NCI-H128 (cell line): ENCODE measurements around the gene GSTA1.
"Not testable (repeated sequence)": the region's sequence is repeated elsewhere in the genome, so short reads cannot be mapped to it uniquely, and the experiment has no call there.

Experiments
- DNase-seq: peaks from one replicate; lab custom pipeline; 2025; ENCODE audit not compliant: unreplicated experiment; lab: John Stamatoyannopoulos, UW

GSTA1 gene

DNA sequence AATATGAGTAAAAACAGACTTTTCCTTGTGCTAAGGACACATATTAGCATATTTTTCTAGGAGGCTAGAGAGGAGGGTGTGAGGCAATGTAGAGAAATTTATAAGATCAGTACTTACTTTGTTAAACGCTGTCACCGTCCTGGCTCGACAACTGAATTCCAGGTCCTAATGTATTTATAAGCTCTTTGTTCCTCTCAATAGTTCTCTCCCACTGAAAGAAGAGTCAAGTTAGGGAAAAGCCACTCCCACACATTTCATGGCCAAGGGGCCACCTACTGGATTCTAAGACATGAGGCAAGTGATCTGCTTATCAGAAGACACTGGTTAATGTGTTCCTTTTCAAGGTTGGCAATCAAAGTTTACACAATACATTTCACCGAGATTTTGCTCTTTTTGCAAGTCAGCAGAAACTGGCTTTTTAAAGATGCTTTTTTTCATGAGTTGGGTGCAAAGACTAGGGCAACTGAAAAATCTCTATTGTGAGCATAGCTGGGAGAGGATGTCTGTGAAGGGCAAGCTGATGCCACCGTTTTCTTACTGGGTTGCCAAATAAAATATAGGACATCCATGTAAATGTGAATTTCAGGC is at the start of gene GSTA1:
Gene GSTA1, minus strand, starts transcription at position 149 of the 588 bp plus-strand sequence. CDS start 4,549 bp downstream, outside the sequence.
- not testable (repeated sequence) for DNase-seq

DNA sequence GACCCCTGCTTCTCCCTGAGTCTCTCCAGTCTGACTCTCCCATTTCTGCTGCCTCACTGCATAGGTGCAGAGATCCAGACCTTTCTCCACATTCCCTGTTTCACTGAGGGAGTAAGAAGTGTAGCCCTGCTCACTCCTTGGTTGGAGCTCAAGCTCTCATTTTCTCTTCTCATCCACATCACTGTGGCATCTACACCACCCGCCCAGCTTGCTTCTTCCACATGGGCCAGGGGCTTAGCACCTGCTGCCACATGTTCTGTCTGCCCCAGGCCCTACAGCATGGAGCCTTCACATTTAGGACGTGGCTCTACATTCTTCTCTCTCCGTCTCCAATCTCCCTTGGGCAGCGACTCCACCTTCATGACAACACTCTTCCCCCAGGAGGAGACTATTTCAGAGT is 45.5 kb upstream of the GSTA1 start:
- no peak for DNase-seq

DNA sequence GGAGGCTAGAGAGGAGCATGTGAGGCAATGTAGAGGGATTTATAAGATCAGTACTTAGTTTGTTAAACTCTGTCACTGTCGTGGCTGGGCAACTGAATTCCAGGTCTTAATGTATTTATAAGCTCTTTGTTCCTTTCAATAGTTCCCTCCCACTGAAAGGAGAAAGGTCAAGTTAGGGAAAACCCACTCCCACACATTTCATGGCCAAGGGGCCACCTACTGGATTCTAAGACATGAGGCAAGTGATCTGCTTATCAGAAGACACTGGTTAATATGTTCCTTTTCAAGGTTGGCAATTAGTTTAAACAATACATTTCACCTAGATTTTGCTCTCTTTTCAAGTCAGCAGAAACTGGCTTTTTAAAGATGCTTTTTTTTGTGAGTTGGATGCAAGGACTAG is 42.4 kb upstream of the GSTA1 start:
- DNase-seq, result no peak

- DNase-seq, result no peak
Observed at GRCh38 chr6:52843605-52844004, 40.0 kb upstream of the GSTA1 start.

- DNase-seq, result no peak
Observed at GRCh38 chr6:52840763-52841585, 37.4 kb upstream of the GSTA1 start, which contains the start of gene GSTA5. Gene GSTA5 (minus strand): TSS chr6:52840813.

DNA sequence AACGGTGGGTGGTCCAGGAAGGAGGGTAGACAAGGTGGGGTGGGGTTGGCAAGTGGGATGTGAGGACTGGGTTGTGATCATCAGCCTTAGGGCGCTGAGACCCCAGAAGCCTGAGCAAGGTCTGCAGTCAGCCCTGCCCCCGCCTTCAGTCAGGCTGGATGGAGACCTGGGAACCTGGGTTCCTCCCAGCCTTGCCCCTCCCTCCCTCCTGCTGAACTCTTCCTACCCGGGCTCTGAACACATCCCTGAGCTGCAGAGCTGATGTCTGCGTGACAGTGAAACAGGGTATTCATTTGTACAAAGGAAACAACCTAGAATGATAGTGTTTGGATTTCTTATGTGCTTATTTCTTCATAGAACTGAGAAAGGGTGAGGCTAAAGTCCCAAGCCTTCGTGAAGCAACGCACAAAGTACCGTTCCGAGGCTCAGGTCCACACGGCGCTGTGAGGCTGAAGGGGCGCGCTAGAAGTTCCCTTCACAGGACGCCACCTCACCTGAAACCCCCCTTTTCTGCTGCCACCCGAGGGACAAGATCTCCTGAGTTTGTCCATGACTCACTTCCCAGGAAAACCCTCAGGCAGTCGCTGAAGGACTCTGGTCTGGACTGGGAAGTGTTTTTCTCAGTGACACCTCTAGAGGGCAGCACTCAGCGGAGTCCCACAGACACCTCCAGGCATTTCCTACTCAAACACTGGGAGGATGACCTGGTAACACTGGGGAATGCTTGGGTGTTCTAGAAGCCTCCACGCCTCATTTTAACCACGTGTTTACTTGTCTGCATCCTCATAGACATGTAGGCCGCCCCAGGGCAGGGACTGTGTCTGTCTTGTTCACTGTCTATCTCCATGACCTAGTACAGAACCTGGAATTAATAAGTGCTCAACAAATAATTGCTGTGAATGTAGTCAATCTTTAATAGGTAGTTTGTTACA is 35.8 kb upstream of the GSTA1 start:
- no peak for DNase-seq

DNA sequence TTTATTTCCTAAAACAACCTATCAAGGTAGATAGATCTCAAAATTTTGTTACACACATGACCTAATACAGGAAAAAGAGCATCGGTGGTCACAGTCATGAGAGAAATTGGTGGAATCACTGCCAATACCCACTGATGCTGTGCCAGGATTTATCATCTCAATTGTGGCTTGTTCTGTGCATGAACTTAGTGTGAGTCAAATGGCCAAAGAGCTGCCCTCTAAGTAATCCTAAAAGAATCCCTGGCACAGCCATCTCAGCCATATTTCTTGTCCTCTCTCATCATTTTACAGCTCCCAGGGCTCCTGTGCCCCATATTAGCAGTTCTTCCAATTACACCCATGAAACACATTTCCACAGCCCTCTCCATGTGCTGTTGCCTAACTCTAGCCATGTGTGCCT is 30.9 kb upstream of the GSTA1 start:
- no peak for DNase-seq

- DNase-seq, result not testable (repeated sequence)
Observed at GRCh38 chr6:52830869-52831268, 27.3 kb upstream of the GSTA1 start.

DNA sequence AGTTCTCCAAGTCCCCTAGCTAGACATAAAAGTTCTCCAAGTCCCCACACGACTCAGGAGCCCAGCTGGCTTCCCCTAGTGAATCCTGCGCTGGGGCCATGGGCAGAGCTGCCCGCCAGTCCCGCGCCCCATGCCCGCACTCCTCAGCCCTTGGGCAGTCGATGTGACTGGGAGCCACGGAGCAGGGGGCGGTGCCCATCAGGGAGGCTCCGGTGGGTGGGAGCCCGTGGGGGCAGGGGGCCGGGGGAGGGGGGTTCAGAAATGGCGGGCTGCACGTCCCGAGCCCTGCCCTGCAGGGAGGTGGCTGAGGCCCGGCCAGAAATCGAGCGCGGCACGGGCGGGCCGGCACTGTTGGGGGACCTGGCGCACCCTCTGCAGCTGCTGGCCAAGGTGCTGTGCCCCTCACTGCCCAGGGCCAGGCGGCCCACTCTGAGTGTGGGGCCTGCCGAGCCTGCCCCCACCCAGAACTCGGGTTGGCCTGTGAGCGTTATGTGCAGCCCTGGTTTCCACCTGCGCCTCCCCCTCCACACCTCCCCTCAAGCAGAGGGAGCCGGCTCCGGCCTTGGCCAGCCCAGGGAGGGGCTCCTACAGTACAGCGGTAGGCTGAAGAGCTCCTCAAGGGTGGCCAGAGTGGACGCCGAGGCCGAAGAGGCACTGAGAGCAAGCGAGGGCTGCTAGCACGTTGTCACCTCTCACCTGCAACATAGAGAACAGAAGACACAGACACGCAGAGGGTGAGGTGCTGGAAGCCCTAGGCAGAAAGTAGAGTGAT is 25.6 kb upstream of the GSTA1 start:
- DNase-seq, result no peak

- DNase-seq, result not testable (repeated sequence)
Observed at GRCh38 chr6:52828621-52829020, 25.0 kb upstream of the GSTA1 start.

DNA sequence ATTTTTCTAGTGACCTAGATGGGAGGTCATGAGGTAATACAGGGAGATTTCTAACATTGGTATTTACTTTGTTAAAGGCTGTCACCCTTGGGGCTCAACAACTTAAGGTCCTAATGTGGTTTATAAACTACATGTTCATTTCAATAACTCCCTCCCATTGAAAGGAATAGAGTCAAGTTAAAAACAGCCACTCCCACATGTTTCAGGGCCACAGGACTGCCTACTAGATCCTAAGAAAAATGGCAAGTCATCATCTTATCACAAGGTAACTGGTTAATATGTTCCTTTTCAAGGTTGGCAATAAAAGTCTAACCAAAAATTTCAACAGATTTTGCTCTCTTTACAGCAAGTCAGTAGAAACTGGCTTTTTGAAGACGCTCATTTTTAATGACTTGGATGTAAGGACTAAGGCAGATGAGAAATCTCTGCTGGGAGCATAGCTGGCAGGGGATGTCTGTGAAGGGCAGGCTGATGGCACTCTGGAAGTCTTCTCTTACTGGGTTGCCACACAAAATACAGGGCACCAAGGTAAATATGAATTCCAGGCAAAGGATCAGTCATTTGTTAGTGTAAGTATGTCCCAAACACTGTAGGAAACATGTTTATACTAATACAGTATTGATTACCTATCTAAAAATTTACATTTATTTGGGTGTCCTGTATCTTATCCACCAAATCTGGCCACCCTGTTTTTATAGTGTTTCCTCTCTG is 23.6 kb upstream of the GSTA1 start:
- DNase-seq, result not testable (repeated sequence)

- DNase-seq, result no peak
Observed at GRCh38 chr6:52826513-52826912, 22.9 kb upstream of the GSTA1 start.

GRCh38 chr6:52825900-52826459 is 22.4 kb upstream of the GSTA1 start:
- not testable (repeated sequence) for DNase-seq

DNA sequence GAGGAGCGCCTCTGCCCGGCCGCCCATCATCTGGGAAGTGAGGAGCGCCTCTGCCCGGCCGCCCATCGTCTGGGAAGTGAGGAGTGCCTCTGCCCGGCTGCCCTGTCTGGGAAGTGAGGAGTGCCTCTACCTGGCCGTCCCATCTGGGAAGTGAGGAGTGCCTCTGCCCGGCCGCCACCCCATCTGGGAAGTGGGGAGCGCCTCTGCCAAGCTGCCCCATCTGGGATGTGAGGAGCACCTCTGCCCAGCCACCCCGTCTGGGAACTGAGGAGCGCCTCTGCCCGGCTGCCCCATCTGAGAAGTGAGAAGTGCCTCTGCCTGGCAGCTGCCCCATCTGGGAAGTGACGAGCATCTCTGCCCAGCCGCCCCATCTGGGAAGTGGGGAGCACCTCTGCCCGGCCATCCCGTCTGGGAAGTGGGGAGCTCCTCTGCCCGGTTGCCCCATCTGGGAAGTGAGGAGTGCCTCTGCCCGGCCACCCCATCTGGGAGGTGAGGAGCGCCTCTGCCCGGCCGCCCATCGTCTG is 21.7 kb upstream of the GSTA1 start:
- DNase-seq, result not testable (repeated sequence)

DNA sequence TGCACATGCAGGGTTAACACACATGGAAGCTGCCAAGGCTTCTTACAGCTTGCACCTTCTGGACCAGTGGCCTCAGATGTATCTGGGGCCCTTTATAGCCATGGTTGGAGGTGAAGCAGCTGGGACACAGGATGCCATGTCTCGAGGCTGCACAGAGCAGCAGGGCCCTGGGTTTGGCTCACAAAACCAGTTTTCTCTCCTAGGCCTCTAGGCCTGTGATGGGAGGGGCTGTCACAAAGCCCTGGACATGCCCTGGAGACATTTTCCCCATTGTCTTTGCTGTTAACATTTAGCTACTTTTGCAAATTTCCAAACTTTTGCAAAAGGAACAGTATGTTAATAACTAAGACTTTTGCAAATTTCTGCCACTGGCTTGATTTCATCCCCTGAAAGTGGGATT is 18.2 kb upstream of the GSTA1 start:
- no peak for DNase-seq

- no peak for DNase-seq
Observed at GRCh38 chr6:52820198-52820597, 16.6 kb upstream of the GSTA1 start.

- DNase-seq, result no peak
Observed at GRCh38 chr6:52815167-52816092, 11.8 kb upstream of the GSTA1 start.

GRCh38 chr6:52814545-52814944 is 10.9 kb upstream of the GSTA1 start:
- DNase-seq, result not testable (repeated sequence)
